IPS-18c (cell line): ENCODE data around the gene EFHC2.
"Not testable (repeated sequence)": the region's sequence is repeated elsewhere in the genome, so short reads cannot be mapped to it uniquely, and the experiment has no call there.

Experiments used
- H3K4me3 ChIP-seq: 2 replicates; pipeline ENCODE4 v1.7.0; 2013; ENCODE audit warnings: low read depth, mild to moderate bottlenecking, low read length, moderate library complexity; ENCODE audit not compliant: insufficient read depth
- H3K9me3 ChIP-seq: one replicate; pipeline ENCODE4 v1.6.1; 2013; ENCODE audit warnings: mild to moderate bottlenecking, low read length, moderate library complexity; ENCODE audit not compliant: control insufficient read depth, insufficient read depth

The EFHC2 gene

GRCh38 chrX:44252688-44253574 is 90.5 kb downstream of the EFHC2 start:
- H3K9me3 ChIP-seq, H3K4me3 ChIP-seq: not testable (repeated sequence)

- Histone ChIP-seq H3K4me3 (no peak overlapping the region), H3K9me3 (peaks cover 4% of the 10 kb centered on the region)
Observed at GRCh38 chrX:44247468-44247867, 96.0 kb downstream of the EFHC2 start.

- H3K9me3 ChIP-seq = peaks cover 4% of the 10 kb centered on the region
- H3K4me3 ChIP-seq = no peak overlapping the region
Observed at GRCh38 chrX:44246826-44247225, 96.6 kb downstream of the EFHC2 start.

GRCh38 chrX:44245733-44246132 is 97.7 kb downstream of the EFHC2 start:
- Histone ChIP-seq H3K9me3 (peaks cover 2% of the 10 kb centered on the region), H3K4me3 (no peak overlapping the region)

GRCh38 chrX:44244008-44244407 is 99.5 kb downstream of the EFHC2 start:
- peaks cover 2% of the 10 kb centered on the region for H3K9me3 ChIP-seq
- no peak overlapping the region for H3K4me3 ChIP-seq

GRCh38 chrX:44241546-44241945 is 101.9 kb downstream of the EFHC2 start:
- Histone ChIP-seq H3K4me3 (no peak overlapping the region), H3K9me3 (no peaks in the 10 kb centered on the region)

- Histone ChIP-seq H3K4me3 (no peak overlapping the region), H3K9me3 (peaks cover 2% of the 10 kb centered on the region)
Observed at GRCh38 chrX:44240036-44240435, 103.4 kb downstream of the EFHC2 start.

GRCh38 chrX:44239036-44239435 is 104.4 kb downstream of the EFHC2 start:
- H3K4me3 ChIP-seq = no peak overlapping the region

GRCh38 chrX:44235534-44235933 is 107.9 kb downstream of the EFHC2 start:
- H3K9me3 ChIP-seq = peaks cover 2% of the 10 kb centered on the region

More at GRCh38 chrX:44239036-44239435, 104.4 kb downstream of the EFHC2 start:
- H3K9me3 ChIP-seq = peaks cover 2% of the 10 kb centered on the region

GRCh38 chrX:44234541-44234940 is 108.9 kb downstream of the EFHC2 start:
- Histone ChIP-seq H3K4me3 (no peak overlapping the region), H3K9me3 (peaks cover 2% of the 10 kb centered on the region)

More at GRCh38 chrX:44235534-44235933, 107.9 kb downstream of the EFHC2 start:
- no peak overlapping the region for H3K4me3 ChIP-seq

- H3K9me3 ChIP-seq = peaks cover 2% of the 10 kb centered on the region
- H3K4me3 ChIP-seq = no peak overlapping the region
Observed at GRCh38 chrX:44234116-44234515, 109.4 kb downstream of the EFHC2 start.

GRCh38 chrX:44232081-44232480 is 111.4 kb downstream of the EFHC2 start:
- Histone ChIP-seq H3K4me3 (no peak overlapping the region), H3K9me3 (peaks cover 2% of the 10 kb centered on the region)

- Histone ChIP-seq H3K4me3 (no peak overlapping the region), H3K9me3 (no peaks in the 10 kb centered on the region)
Observed at GRCh38 chrX:44228621-44229020, 114.9 kb downstream of the EFHC2 start.

GRCh38 chrX:44227991-44228390 is 115.5 kb downstream of the EFHC2 start:
- H3K4me3 ChIP-seq = no peak overlapping the region
- H3K9me3 ChIP-seq = no peaks in the 10 kb centered on the region

- no peak overlapping the region for H3K4me3 ChIP-seq
Observed at GRCh38 chrX:44225667-44226066, 117.8 kb downstream of the EFHC2 start.

GRCh38 chrX:44224760-44225159 is 118.7 kb downstream of the EFHC2 start:
- Histone ChIP-seq H3K4me3 (no peak overlapping the region), H3K9me3 (no peaks in the 10 kb centered on the region)

More at GRCh38 chrX:44225667-44226066, 117.8 kb downstream of the EFHC2 start:
- no peaks in the 10 kb centered on the region for H3K9me3 ChIP-seq

- Histone ChIP-seq H3K4me3 (no peak overlapping the region), H3K9me3 (no peaks in the 10 kb centered on the region)
Observed at GRCh38 chrX:44223150-44223549, 120.3 kb downstream of the EFHC2 start.

- Histone ChIP-seq H3K9me3 (no peaks in the 10 kb centered on the region), H3K4me3 (no peak overlapping the region)
Observed at GRCh38 chrX:44218465-44218864, 125.0 kb downstream of the EFHC2 start.

- Histone ChIP-seq H3K9me3 (no peaks in the 10 kb centered on the region), H3K4me3 (no peak overlapping the region)
Observed at GRCh38 chrX:44216171-44216570, 127.3 kb downstream of the EFHC2 start.
